T-cell (primary cell): ENCODE results near the gene VPS37C. TPM values are rescaled to one million over a fixed set of nuclear protein-coding genes. Genes with fewer than 3 reads are reported as not detected.

Experiments
- ATAC-seq, 4 experiments: fragments of 200-7000 bp in 3 of 4; fragments of 150-1000 bp in 1 of 4; cut with Tn5 transposase; replicated peaks in 1 of 4; 1 replicate in 3 of 4; 2 replicates in 1 of 4; pipeline ENCODE4 v1.10.0; 2021; ENCODE audit warnings: moderate library complexity in 3 of 4, mild to moderate bottlenecking in 2 of 4, moderate number of reproducible peaks in 1 of 4
- CTCF ChIA-PET, 2 donors: fragments of 300-600 bp; sonication (Branson Sonifier 250); formaldehyde crosslinking; loops; one replicate each; lab custom pipeline; 2022; ENCODE audit warnings: antibody characterized with exemption in 2 of 2; lab: Charles Lee
- POLR2A ChIA-PET, 2 donors: fragments of 300-600 bp; sonication (Branson Sonifier 250); formaldehyde crosslinking; loops; one replicate each; lab custom pipeline; 2022; ENCODE audit warnings: antibody characterized with exemption in 2 of 2; lab: Charles Lee
- DNase-seq, 35 experiments: peaks; one replicate each; pipeline versions ENCODE4 v3.0.0 to v3.0.0-alpha.2; 2013 to 2023
- H3K27ac ChIP-seq: one replicate; pipeline ENCODE4 v1.5.1; 2013; ENCODE audit warnings: low read length
- H3K27me3 ChIP-seq, 2 experiments: replicated peaks in 1 of 2; 1 replicate in 1 of 2; 2 replicates in 1 of 2; pipeline versions ENCODE4 v1.6.1 to v1.7.0; 2013; ENCODE audit warnings: low read length in 1 of 2, mixed read lengths in 1 of 2; ENCODE audit not compliant: control insufficient read depth in 2 of 2, insufficient read depth in 2 of 2; ENCODE audit errors: extremely low read depth in 1 of 2
- H3K36me3 ChIP-seq, 2 donors: 1 replicate in 1 of 2; 2 replicates in 1 of 2; pipeline versions ENCODE4 v1.6.1 to v1.7.0; 2013; ENCODE audit warnings: low read length in 1 of 2; ENCODE audit not compliant: control insufficient read depth in 2 of 2, insufficient read depth in 1 of 2; ENCODE audit errors: extremely low read depth in 1 of 2
- H3K4me1 ChIP-seq, 2 experiments: 1 replicate in 1 of 2; 2 replicates in 1 of 2; pipeline versions ENCODE4 v1.6.1 to v1.7.0; 2013; ENCODE audit warnings: low read length in 2 of 2, mixed read lengths in 1 of 2; ENCODE audit not compliant: insufficient read depth in 2 of 2, control insufficient read depth in 1 of 2; ENCODE audit errors: extremely low read depth in 1 of 2
- H3K4me3 ChIP-seq, 2 donors: 1 replicate in 1 of 2; 2 replicates in 1 of 2; pipeline versions ENCODE4 v1.5.1 to v1.7.0; 2013; ENCODE audit warnings: mild to moderate bottlenecking in 2 of 2, low read length in 1 of 2, moderate library complexity in 1 of 2; ENCODE audit not compliant: control insufficient read depth in 1 of 2; ENCODE audit errors: extremely low read depth in 1 of 2
- H3K9me3 ChIP-seq: 2 replicates; pipeline ENCODE4 v1.7.0; 2013
- H3K27ac Mint-ChIP-seq, 2 donors: one replicate each; pipeline ENCODE4 v1.8.0; 2020 to 2021; ENCODE audit warnings: mild to moderate bottlenecking in 2 of 2, mixed read lengths in 2 of 2
- H3K27me3 Mint-ChIP-seq, 2 donors: one replicate each; pipeline ENCODE4 v1.8.0; 2021 to 2022; ENCODE audit warnings: mixed read lengths in 2 of 2
- H3K36me3 Mint-ChIP-seq: one replicate; pipeline ENCODE4 v1.8.0; 2021; ENCODE audit warnings: mixed read lengths
- H3K4me1 Mint-ChIP-seq, 3 donors: one replicate each; pipeline ENCODE4 v1.8.0; 2020 to 2022; ENCODE audit warnings: mixed read lengths in 3 of 3, mild to moderate bottlenecking in 1 of 3
- H3K4me3 Mint-ChIP-seq, 3 donors: one replicate each; pipeline ENCODE4 v1.8.0; 2020 to 2022; ENCODE audit warnings: mild to moderate bottlenecking in 3 of 3, mixed read lengths in 3 of 3, moderate library complexity in 3 of 3
- H3K9me3 Mint-ChIP-seq, 3 donors: one replicate each; pipeline ENCODE4 v1.8.0; 2020 to 2022; ENCODE audit warnings: mixed read lengths in 3 of 3
- WGBS: methylation state at CpG from one replicate; pipeline ENCODE4 v1.1.5; 2013; ENCODE audit warnings: missing lambda C conversion rate; ENCODE audit not compliant: insufficient coverage; 5-methylcytosine and 5-hydroxymethylcytosine counted together
- total RNA-seq, 35 experiments: library from RNA in 6 of 35; stranded (reverse) in 6 of 35; fragments of 120-200 nt in 1 of 35; gene quantifications; one replicate each; pipeline versions ENCODE4 v1.2.1 to v1.2.4 and lab custom pipeline; 2013 to 2026

VPS37C gene
- total RNA-seq, 5 donors from 2014 or later (not counting 1 experiment from before 2014, with no cell fraction given) = 3.3 to 7.9 (median 7.3) TPM

DNA sequence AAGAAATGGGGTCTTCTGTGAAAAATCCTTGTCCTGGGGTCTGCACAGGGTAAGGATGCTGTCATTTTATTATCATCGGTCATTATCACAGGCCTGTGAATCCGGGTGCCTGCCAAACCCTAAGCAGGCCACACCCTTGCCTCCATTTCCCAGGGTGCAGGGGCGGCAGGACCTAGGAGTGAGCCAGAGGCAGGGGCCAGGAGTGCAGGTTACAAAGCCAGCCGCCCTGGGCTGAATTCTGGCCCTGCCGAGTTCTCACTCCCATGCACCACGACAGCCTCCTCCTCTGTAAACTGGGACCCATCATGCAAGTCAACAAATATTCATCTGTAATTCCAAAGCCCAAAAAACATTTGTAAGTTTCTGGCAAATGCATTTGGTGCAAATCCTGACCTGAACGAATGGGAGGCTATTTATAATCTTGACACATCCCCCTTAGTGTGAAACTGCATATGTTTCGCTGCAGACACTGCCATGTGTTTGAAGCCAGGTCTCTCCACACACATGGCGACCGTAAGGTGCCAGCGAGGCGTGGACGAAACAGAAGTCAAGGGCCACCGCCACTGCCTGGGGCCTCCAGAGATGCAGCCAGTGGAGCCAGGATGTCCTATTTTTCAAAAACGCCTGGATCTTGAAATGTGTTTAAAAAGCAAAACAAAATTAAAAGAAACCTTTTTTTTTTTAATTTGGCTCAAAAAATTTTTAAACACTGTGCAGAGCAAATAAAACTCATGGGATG lies 52.2 kb downstream of the VPS37C start:
- Mint-ChIP-seq H3K36me3 (peaks cover 39% of the 10 kb centered on the region), H3K4me1 (peaks cover 96 to 97% (median 96%) of the 10 kb centered on the region in 3 donors), H3K4me3 (peak overlapping the region in 2 of 3 donors; percentile 13 to 41), H3K27me3 (no peaks in the 10 kb centered on the region), H3K27ac (peak overlapping the region in 1 of 2 donors; percentile 82), H3K9me3 (no peaks in the 10 kb centered on the region)
- Histone ChIP-seq H3K36me3 (peaks cover 6 to 57% of the 10 kb centered on the region in 2 donors), H3K27ac (peak overlapping the region; percentile 86), H3K9me3 (no peaks in the 10 kb centered on the region), H3K4me1 (peaks cover 78 to 100% of the 10 kb centered on the region in 2 experiments), H3K27me3 (no peaks in the 10 kb centered on the region), H3K4me3 (peak overlapping the region in 1 of 2 donors; percentile 27)
- ATAC-seq (no peak), DNase-seq (no peak)
- ChIA-PET CTCF (no interaction called here), POLR2A (no interaction called here)
- 74% methylated on average over 7 of the region's 15 CpGs for WGBS

DNA sequence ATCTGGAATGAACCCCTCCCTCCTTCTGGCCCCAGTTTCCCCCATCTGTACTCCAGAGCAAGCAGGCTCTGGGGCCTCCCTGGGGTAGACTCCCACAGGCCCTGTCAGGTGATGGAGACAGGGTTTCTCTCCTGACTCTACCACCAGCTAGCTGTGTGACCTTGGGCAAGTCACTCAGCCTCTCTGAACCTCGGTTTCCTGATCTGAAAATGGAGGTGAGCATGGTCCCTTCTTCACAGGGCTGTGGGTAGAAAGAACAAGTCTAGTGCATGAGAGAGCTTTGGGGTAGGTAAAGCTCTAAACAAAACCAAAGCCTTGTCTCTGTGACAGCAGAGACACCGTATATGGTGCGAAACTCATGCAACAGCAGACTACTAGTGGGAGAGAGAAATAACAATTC lies 53.3 kb downstream of the VPS37C start:
- peaks cover 66 to 93% of the 10 kb centered on the region in 2 experiments for H3K4me1 ChIP-seq
- WGBS = 33% methylated on average over 1 of the region's 3 CpGs
- peaks cover 6 to 52% of the 10 kb centered on the region in 2 donors for H3K36me3 ChIP-seq
- DNase-seq (no peak), ATAC-seq (no peak)
- Mint-ChIP-seq H3K27ac (peak overlapping the region in 1 of 2 donors; percentile 82), H3K4me3 (peak overlapping the region in 1 of 3 donors; percentile 38), H3K9me3 (no peaks in the 10 kb centered on the region), H3K27me3 (no peaks in the 10 kb centered on the region), H3K36me3 (peaks cover 36% of the 10 kb centered on the region), H3K4me1 (peaks cover 90 to 97% (median 94%) of the 10 kb centered on the region in 3 donors)
- H3K9me3 ChIP-seq = no peaks in the 10 kb centered on the region
- no peaks in the 10 kb centered on the region for H3K27me3 ChIP-seq
- POLR2A ChIA-PET = interaction anchor here in 1 of 2 donors (0.6 kb wide), 1 partner anchor 93 kb away, joined by 3 read pairs; no protein-coding TSS in a partner anchor
- CTCF ChIA-PET = no interaction called here
- peak overlapping the region in 1 of 2 donors; percentile 4 for H3K4me3 ChIP-seq
- H3K27ac ChIP-seq = peak overlapping the region; percentile 86

- H3K4me1 ChIP-seq = peaks cover 58 to 89% of the 10 kb centered on the region in 2 experiments
- H3K27me3 ChIP-seq = no peaks in the 10 kb centered on the region
- ATAC-seq (peak in 1 of 4 experiments; percentile 11), DNase-seq (peak in 1 of 35 experiments; percentile 37)
- no peaks in the 10 kb centered on the region for H3K27me3 Mint-ChIP-seq
- peaks cover 6 to 47% of the 10 kb centered on the region in 2 donors for H3K36me3 ChIP-seq
- peak overlapping the region; percentile 4 to 8 for H3K4me3 ChIP-seq
- POLR2A ChIA-PET = interaction anchor here in 1 of 2 donors (1.3 kb wide), 1 partner anchor 9 kb away, joined by 3 read pairs; no protein-coding TSS in a partner anchor
- peak overlapping the region in 1 of 3 donors; percentile 65 for H3K4me3 Mint-ChIP-seq
- H3K4me1 Mint-ChIP-seq = peaks cover 81 to 88% (median 85%) of the 10 kb centered on the region in 3 donors
- WGBS = 56% methylated on average over 10 of the region's 11 CpGs
- H3K27ac Mint-ChIP-seq = peak overlapping the region in 1 of 2 donors; percentile 82
- no peaks in the 10 kb centered on the region for H3K9me3 Mint-ChIP-seq
- H3K36me3 Mint-ChIP-seq = peaks cover 34% of the 10 kb centered on the region
- CTCF ChIA-PET = no interaction called here
- peak overlapping the region; percentile 45 for H3K27ac ChIP-seq
- no peaks in the 10 kb centered on the region for H3K9me3 ChIP-seq
Observed at GRCh38 chr11:61106894-61107470, 54.2 kb downstream of the VPS37C start.

GRCh38 chr11:61106296-61106695 lies 54.9 kb downstream of the VPS37C start:
- peak overlapping the region in 1 of 3 donors; percentile 73 for H3K4me3 Mint-ChIP-seq

DNA sequence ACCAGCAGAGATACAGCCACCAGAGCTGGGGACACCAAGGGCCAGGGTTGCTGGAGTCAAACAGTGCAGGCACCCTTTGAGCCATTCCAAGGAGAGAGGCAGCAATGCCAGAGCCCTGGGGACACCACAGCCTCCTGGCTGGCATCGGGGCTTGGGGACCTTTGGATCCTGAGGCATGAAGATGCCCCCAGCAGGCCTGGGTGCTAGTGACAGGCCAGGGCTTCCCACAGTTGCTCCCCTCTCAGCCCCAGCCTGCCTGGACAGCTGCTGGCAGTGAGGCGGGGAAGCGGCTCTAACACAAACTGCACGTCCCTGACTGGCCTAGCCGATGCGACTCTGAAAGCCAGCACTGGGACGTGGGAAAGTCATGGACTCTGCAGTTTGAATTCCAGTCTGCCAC lies 56.3 kb downstream of the VPS37C start:
- peak overlapping the region; percentile 95 for H3K27ac ChIP-seq
- H3K36me3 Mint-ChIP-seq = peaks cover 29% of the 10 kb centered on the region
- CTCF ChIA-PET = interaction anchor here in 1 of 2 donors (1.1 kb wide), 1 partner anchor 9 kb away, joined by 3 read pairs; no protein-coding TSS in a partner anchor
- peaks cover 61 to 68% (median 65%) of the 10 kb centered on the region in 3 donors for H3K4me1 Mint-ChIP-seq
- no peaks in the 10 kb centered on the region for H3K9me3 ChIP-seq
- no peaks in the 10 kb centered on the region for H3K27me3 ChIP-seq
- H3K4me1 ChIP-seq = peaks cover 45 to 74% of the 10 kb centered on the region in 2 experiments
- no peak for ATAC-seq
- H3K27me3 Mint-ChIP-seq = no peaks in the 10 kb centered on the region
- peak overlapping the region in 1 of 3 donors; percentile 58 for H3K4me3 Mint-ChIP-seq
- DNase-seq = no peak
- H3K36me3 ChIP-seq = peaks cover 6 to 39% of the 10 kb centered on the region in 2 donors
- H3K9me3 Mint-ChIP-seq = no peaks in the 10 kb centered on the region
- POLR2A ChIA-PET = no interaction called here
- H3K4me3 ChIP-seq = peak overlapping the region; percentile 93 to 94
- H3K27ac Mint-ChIP-seq = peak overlapping the region in 1 of 2 donors; percentile 65
- WGBS = 61% methylated on average over 7 of the region's 7 CpGs

More at GRCh38 chr11:61106296-61106695, 54.9 kb downstream of the VPS37C start:
- ChIA-PET CTCF (no interaction called here), POLR2A (interaction anchor here in 1 of 2 donors (0.8 to 1.3 kb wide), 2 partner anchors 9 kb away, joined by 3 to 4 read pairs; no protein-coding TSS in a partner anchor)
- no peaks in the 10 kb centered on the region for H3K27me3 ChIP-seq
- H3K27ac ChIP-seq = peak overlapping the region; percentile 45
- ATAC-seq (no peak), DNase-seq (no peak)
- no peaks in the 10 kb centered on the region for H3K9me3 ChIP-seq
- Mint-ChIP-seq H3K36me3 (peaks cover 29% of the 10 kb centered on the region), H3K27me3 (no peaks in the 10 kb centered on the region), H3K27ac (peak overlapping the region in 1 of 2 donors; percentile 82), H3K9me3 (no peaks in the 10 kb centered on the region), H3K4me1 (peaks cover 74 to 81% (median 79%) of the 10 kb centered on the region in 3 donors)
- H3K4me3 ChIP-seq = peak overlapping the region; percentile 2 to 8
- peaks cover 58 to 87% of the 10 kb centered on the region in 2 experiments for H3K4me1 ChIP-seq
- WGBS = 76% methylated on average over 5 of the region's 7 CpGs
- peaks cover 6 to 46% of the 10 kb centered on the region in 2 donors for H3K36me3 ChIP-seq

DNA sequence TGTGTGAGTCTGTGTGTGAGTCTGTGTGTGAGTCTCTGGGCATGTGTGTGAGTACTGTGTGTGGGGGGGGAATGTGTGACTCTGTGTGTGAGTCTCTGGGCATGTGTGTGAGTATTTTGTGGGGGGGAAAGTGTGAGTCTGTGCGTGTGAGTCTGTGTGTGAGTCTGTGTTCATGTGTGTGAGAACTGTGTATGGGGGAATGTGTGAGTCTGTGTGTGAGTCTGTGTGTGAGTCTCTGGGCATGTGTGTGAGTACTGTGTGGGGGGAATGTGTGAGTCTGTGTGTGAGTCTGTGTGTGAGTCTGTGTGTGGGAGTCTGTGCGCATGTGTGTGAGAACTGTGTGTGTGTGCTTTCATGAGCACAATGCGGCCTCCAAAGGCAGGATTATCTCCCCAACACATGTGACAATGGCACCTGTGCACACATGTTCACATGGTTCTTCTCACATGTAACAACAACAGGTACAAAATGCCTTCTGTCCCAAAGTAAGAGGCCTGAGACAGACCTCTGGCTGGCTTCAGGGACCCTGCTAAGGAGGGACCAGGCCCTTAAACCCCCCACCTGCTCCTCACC lies 57.3 kb downstream of the VPS37C start:
- H3K36me3 ChIP-seq = peaks cover 3 to 28% of the 10 kb centered on the region in 2 donors
- ChIA-PET CTCF (interaction anchor here in 1 of 2 donors (1.1 kb wide), 1 partner anchor 10 kb away, joined by 3 read pairs; no protein-coding TSS in a partner anchor), POLR2A (no interaction called here)
- WGBS = 22% methylated on average over 1 of the region's 3 CpGs
- no peaks in the 10 kb centered on the region for H3K9me3 ChIP-seq
- no peak overlapping the region for H3K4me3 Mint-ChIP-seq
- ATAC-seq = no peak
- peak overlapping the region; percentile 93 to 94 for H3K4me3 ChIP-seq
- H3K4me1 Mint-ChIP-seq = peaks cover 51 to 57% (median 55%) of the 10 kb centered on the region in 3 donors
- peaks cover 22% of the 10 kb centered on the region for H3K36me3 Mint-ChIP-seq
- H3K27ac ChIP-seq = peak overlapping the region; percentile 95
- H3K27ac Mint-ChIP-seq = no peak overlapping the region
- no peak for DNase-seq
- H3K4me1 ChIP-seq = peaks cover 42 to 65% of the 10 kb centered on the region in 2 experiments
- H3K9me3 Mint-ChIP-seq = no peaks in the 10 kb centered on the region
- H3K27me3 ChIP-seq = no peaks in the 10 kb centered on the region
- H3K27me3 Mint-ChIP-seq = no peaks in the 10 kb centered on the region
